Endothelial cell (in vitro differentiated cells): Measurements from ENCODE around the gene ZFP92. TPM values are rescaled to one million over a fixed set of nuclear protein-coding genes. Genes with fewer than 3 reads are reported as not detected.

Experiments
- DNase-seq: peaks from one replicate; pipeline ENCODE4 v3.0.0; 2021; ENCODE audit warnings: low spot score
- H3K27ac Mint-ChIP-seq: one replicate; pipeline ENCODE4 v1.8.0; 2021; ENCODE audit warnings: mixed read lengths, inconsistent platforms; ENCODE audit not compliant: unreplicated experiment
- H3K27me3 Mint-ChIP-seq: one replicate; pipeline ENCODE4 v1.8.0; 2021; ENCODE audit warnings: mild to moderate bottlenecking, moderate library complexity, mixed read lengths, inconsistent platforms; ENCODE audit not compliant: unreplicated experiment
- H3K36me3 Mint-ChIP-seq: one replicate; pipeline ENCODE4 v1.8.0; 2021; ENCODE audit warnings: mild to moderate bottlenecking, low read depth, mixed read lengths, inconsistent platforms; ENCODE audit not compliant: unreplicated experiment
- H3K4me1 Mint-ChIP-seq: one replicate; pipeline ENCODE4 v1.8.0; 2021; ENCODE audit warnings: mild to moderate bottlenecking, mixed read lengths, inconsistent platforms; ENCODE audit not compliant: unreplicated experiment
- H3K4me3 Mint-ChIP-seq: one replicate; pipeline ENCODE4 v1.8.0; 2021; ENCODE audit warnings: mild to moderate bottlenecking, mixed read lengths, inconsistent platforms; ENCODE audit not compliant: unreplicated experiment
- H3K9me3 Mint-ChIP-seq: one replicate; pipeline ENCODE4 v1.8.0; 2021; ENCODE audit warnings: mixed read lengths, inconsistent platforms; ENCODE audit not compliant: unreplicated experiment
- CTCF ChIP-seq: fragments of 200-600 bp; sonication (generic); IDR thresholded peaks from one replicate; pipeline ENCODE4 v1.5.0; 2021; ENCODE audit warnings: antibody characterized with exemption; ENCODE audit not compliant: unreplicated experiment
- total RNA-seq: library from RNA; stranded (reverse); fragmentation: NEBNext Ultra II Directional; extraction: Animal tissue kit (Norgen Biotek cat#: 25700); gene quantifications from one replicate; pipeline ENCODE4 v1.2.1, GENCODE V29; 2021; ENCODE audit not compliant: unreplicated experiment

ZFP92 gene
- total RNA-seq, 1 donor from 2014 or later: 0.49 TPM

- TF ChIP-seq CTCF: no peak
- DNase-seq: no peak
- Mint-ChIP-seq H3K4me3 (no peak overlapping the region), H3K27ac (no peak overlapping the region), H3K27me3 (peaks cover 2% of the 10 kb centered on the region), H3K4me1 (no peaks in the 10 kb centered on the region), H3K36me3 (no peaks in the 10 kb centered on the region), H3K9me3 (no peaks in the 10 kb centered on the region)
Measured at GRCh38 chrX:153448556-153449367, 37.5 kb downstream of the ZFP92 start.

GRCh38 chrX:153449368-153450113 lies 38.3 kb downstream of the ZFP92 start:
- Mint-ChIP-seq H3K27me3 (peaks cover 2% of the 10 kb centered on the region), H3K4me3 (no peak overlapping the region), H3K27ac (no peak overlapping the region), H3K4me1 (no peaks in the 10 kb centered on the region), H3K9me3 (no peaks in the 10 kb centered on the region), H3K36me3 (no peaks in the 10 kb centered on the region)
- no peak for TF ChIP-seq CTCF
- DNase-seq: no peak

GRCh38 chrX:153450114-153450948 lies 39.1 kb downstream of the ZFP92 start:
- Mint-ChIP-seq H3K27ac (no peak overlapping the region), H3K36me3 (no peaks in the 10 kb centered on the region), H3K9me3 (no peaks in the 10 kb centered on the region), H3K4me3 (no peak overlapping the region), H3K4me1 (no peaks in the 10 kb centered on the region), H3K27me3 (peaks cover 2% of the 10 kb centered on the region)
- TF ChIP-seq CTCF: no peak
- no peak for DNase-seq

GRCh38 chrX:153450949-153451277 lies 39.6 kb downstream of the ZFP92 start:
- DNase-seq: no peak
- H3K27ac Mint-ChIP-seq: no peak overlapping the region
- no peak overlapping the region for H3K4me3 Mint-ChIP-seq
- no peaks in the 10 kb centered on the region for H3K4me1 Mint-ChIP-seq
- TF ChIP-seq CTCF: no peak
- H3K27me3 Mint-ChIP-seq: peaks cover 2% of the 10 kb centered on the region
- no peaks in the 10 kb centered on the region for H3K36me3 Mint-ChIP-seq
- H3K9me3 Mint-ChIP-seq: no peaks in the 10 kb centered on the region
